GM12878 (cell line): ENCODE results near the gene STPG3. TPM values are rescaled to one million over a fixed set of nuclear protein-coding genes. Genes with fewer than 3 reads are reported as not detected.

Experiments
- ATAC-seq: fragments of 200-7000 bp; cut with Tn5 transposase; 3 replicates; pipeline ENCODE4 v1.9.1; 2020; ENCODE audit warnings: mild to moderate bottlenecking, moderate library complexity
- BruUV-seq: library from RNA; stranded (reverse); fragments of 400-500 nt; replicated peaks from 2 replicates; lab custom pipeline; 2021; lab: Mats Ljungman, UMichigan
- CTCF ChIA-PET: fragments of 300-600 bp; sonication (Branson Sonifier 250); formaldehyde crosslinking; extraction: SDS; loops from one replicate; lab custom pipeline; 2021; ENCODE audit warnings: inconsistent platforms; lab: Yijun Ruan, JAX
- POLR2A ChIA-PET: fragments of 350-600 bp; formaldehyde crosslinking; extraction: SDS; loops from one replicate; lab custom pipeline; 2021; ENCODE audit warnings: inconsistent platforms; lab: Charles Lee
- RAD21 ChIA-PET: fragments of 300-600 bp; sonication (Branson Sonifier 250); formaldehyde crosslinking; loops from one replicate; lab custom pipeline; 2023; ENCODE audit warnings: antibody characterized with exemption; ENCODE audit not compliant: unreplicated experiment; lab: Charles Lee
- SMC1A ChIA-PET: fragments of 300-600 bp; sonication (Branson Sonifier 250); formaldehyde crosslinking; loops from one replicate; lab custom pipeline; 2023; ENCODE audit not compliant: unreplicated experiment, uncharacterized antibody; lab: Charles Lee
- DNase-seq: peaks from one replicate; pipeline ENCODE4 v3.0.0-alpha.2; 2011; ENCODE audit warnings: low read depth, low spot score
- FAIRE-seq: peaks from 3 replicates; lab custom pipeline; 2011; peaks lifted over from hg19 to GRCh38; lab: Jason Lieb, UNC
- H2AFZ ChIP-seq: 2 replicates; pipeline ENCODE4 v1.6.0; 2011; ENCODE audit warnings: low read depth, low read length, control low read depth; ENCODE audit not compliant: control insufficient read depth
- H3K27ac ChIP-seq: 2 replicates; pipeline ENCODE4 v1.5.1; 2011; ENCODE audit warnings: control low read depth; ENCODE audit not compliant: control insufficient read depth, insufficient read depth
- H3K27me3 ChIP-seq, 2 experiments: replicated peaks in 1 of 2; 2 replicates each; pipeline versions ENCODE4 v1.6.0 to v1.6.1; 2011; ENCODE audit warnings: low read length in 1 of 2; ENCODE audit not compliant: control insufficient read depth in 2 of 2, insufficient read depth in 2 of 2
- H3K36me3 ChIP-seq, 2 experiments: 2 replicates each; pipeline ENCODE4 v1.5.1; 2011; ENCODE audit warnings: low read length in 1 of 2; ENCODE audit not compliant: control insufficient read depth in 2 of 2, insufficient read depth in 2 of 2
- H3K4me1 ChIP-seq: 2 replicates; pipeline ENCODE4 v1.6.1; 2011; ENCODE audit warnings: mild to moderate bottlenecking, low read length, moderate library complexity, mixed read lengths; ENCODE audit not compliant: control insufficient read depth, insufficient read depth
- H3K4me2 ChIP-seq: 2 replicates; pipeline ENCODE4 v1.6.0; 2011; ENCODE audit warnings: control low read depth; ENCODE audit not compliant: control insufficient read depth, insufficient read depth
- H3K4me3 ChIP-seq: fragments of 200-600 bp; sonication (generic); 2 replicates; pipeline ENCODE4 v1.5.1; 2016
- H3K79me2 ChIP-seq: 2 replicates; pipeline ENCODE4 v1.6.0; 2011; ENCODE audit warnings: low read length; ENCODE audit not compliant: control insufficient read depth, insufficient read depth
- H3K9ac ChIP-seq: 2 replicates; pipeline ENCODE4 v1.8.0; 2011; ENCODE audit warnings: low read length, control low read depth, mixed read lengths; ENCODE audit not compliant: control insufficient read depth, insufficient read depth
- H3K9me3 ChIP-seq: replicated peaks from 3 replicates; pipeline ENCODE4 v1.5.1; 2011; ENCODE audit warnings: mild to moderate bottlenecking, low read length; ENCODE audit not compliant: control insufficient read depth, insufficient read depth
- H4K20me1 ChIP-seq: 2 replicates; pipeline ENCODE4 v1.6.0; 2011; ENCODE audit not compliant: control insufficient read depth, insufficient read depth
- BACH1 ChIP-seq: fragments of 450-650 bp; IDR thresholded peaks from 2 replicates; pipeline ENCODE4 v1.6.1; 2017; ENCODE audit warnings: mild to moderate bottlenecking, borderline replicate concordance
- BCL3 ChIP-seq: IDR thresholded peaks from 2 replicates; pipeline ENCODE4 v1.6.1; 2011; ENCODE audit warnings: borderline replicate concordance, low read depth, mild to moderate bottlenecking, moderate library complexity, low read length; ENCODE audit not compliant: insufficient read depth, poor library complexity, severe bottlenecking
- BRCA1 ChIP-seq: IDR thresholded peaks from 2 replicates; pipeline ENCODE4 v1.6.1; 2011; ENCODE audit warnings: low read depth, low read length, improper control_type of control experiment
- EED ChIP-seq: sonication (generic); IDR thresholded peaks from 2 replicates; pipeline ENCODE4 v1.6.1; 2016; ENCODE audit warnings: antibody characterized with exemption, low read depth
- GABPA ChIP-seq: IDR thresholded peaks from 2 replicates; pipeline ENCODE4 v1.6.1; 2014; ENCODE audit warnings: antibody characterized with exemption, low read depth, mild to moderate bottlenecking, inconsistent platforms
- HDAC2 ChIP-seq: fragments of 200-600 bp; sonication (generic); IDR thresholded peaks from 2 replicates; pipeline ENCODE4 v1.6.1; 2017
- LARP7 ChIP-seq: fragments of 450-650 bp; IDR thresholded peaks from 2 replicates; pipeline ENCODE4 v1.6.1; 2017; ENCODE audit warnings: mild to moderate bottlenecking
- MEF2B ChIP-seq: fragments of 450-650 bp; IDR thresholded peaks from 2 replicates; pipeline ENCODE4 v1.6.1; 2018; ENCODE audit warnings: mild to moderate bottlenecking, moderate library complexity; ENCODE audit not compliant: partially characterized antibody, poor library complexity, severe bottlenecking
- MYC ChIP-seq: IDR thresholded peaks from 2 replicates; pipeline ENCODE4 v1.6.1; 2011; ENCODE audit warnings: mild to moderate bottlenecking, low read length, moderate library complexity, inconsistent platforms; ENCODE audit not compliant: insufficient read depth, insufficient replicate concordance, insufficient read length, severe bottlenecking
- NRF1 ChIP-seq: conservative IDR thresholded peaks from 2 replicates; pipeline ENCODE4 v1.6.1; 2011; ENCODE audit warnings: mild to moderate bottlenecking, low read depth, low read length, improper control_type of control experiment
- RCOR1 ChIP-seq: conservative IDR thresholded peaks from 2 replicates; pipeline ENCODE4 v1.6.1; 2012; ENCODE audit warnings: low read depth, low read length, improper control_type of control experiment
- RELB ChIP-seq: fragments of 450-650 bp; IDR thresholded peaks from 2 replicates; pipeline ENCODE4 v1.6.1; 2017; ENCODE audit warnings: low read depth, mild to moderate bottlenecking, moderate library complexity
- TCF3 ChIP-seq: IDR thresholded peaks from 2 replicates; pipeline ENCODE4 v1.6.1; 2012; ENCODE audit warnings: low read depth, mild to moderate bottlenecking, low read length, borderline replicate concordance; ENCODE audit not compliant: insufficient read depth
- ZBED1 ChIP-seq: IDR thresholded peaks from 2 replicates; pipeline ENCODE4 v1.6.1; 2016; ENCODE audit warnings: borderline replicate concordance
- ZNF274 ChIP-seq: IDR thresholded peaks from one replicate; pipeline ENCODE4 v1.8.0; 2011; ENCODE audit not compliant: insufficient read length, insufficient read depth
- WGBS: methylation state at CpG from one replicate; pipeline ENCODE4 v1.1.6; 2016; ENCODE audit warnings: low lambda C conversion rate; ENCODE audit not compliant: insufficient replicate concordance, insufficient coverage; ENCODE audit errors: missing lambda C conversion rate; 5-methylcytosine and 5-hydroxymethylcytosine counted together
- in situ Hi-C: fragments of 300-500 bp; cut with MboI; formaldehyde crosslinking; loops from 9 replicates; pipeline ENCODE4 v1.14.3; 2018; ENCODE audit warnings: mixed read lengths
- intact Hi-C: fragments of 100-400 bp; cut with micrococcal nuclease; formaldehyde crosslinking; loops from one replicate; pipeline ENCODE4 v1.14.2; 2022; ENCODE audit not compliant: unreplicated experiment
- polyA plus RNA-seq, 11 experiments: library from polyadenylated mRNA; depleted of rRNA in 4 of 11; unstranded in 6 of 11; stranded (reverse) in 5 of 11; fragments of >200 nt; fragmentation: Nextera tagmentation in 4 of 11; fragmentation: Illumina TruSeq in 1 of 11; extraction: Ambion mirVana in 4 of 11; extraction: Trizol in 1 of 11; gene quantifications; 1 replicate in 1 of 11; 2 replicates in 10 of 11; pipeline versions ENCODE4 v1.2.1 to v1.2.3, GENCODE V29; 2011 to 2016; ENCODE audit warnings: inconsistent platforms in 2 of 11, missing spikeins in 2 of 11, low read depth in 1 of 11
- total RNA-seq, 4 experiments: library from RNA; depleted of rRNA in 3 of 4; stranded (reverse); fragments of >200 nt in 3 of 4; fragmentation: Illumina TruSeq in 1 of 4; extraction: Trizol in 1 of 4; gene quantifications; 2 replicates each; pipeline versions ENCODE4 v1.2.1 to v1.2.3, GENCODE V29; 2013 to 2021
- TF ChIP-seq, protein P1 (sequence below): fragments of 450-650 bp; IDR thresholded peaks from 2 replicates; pipeline ENCODE4 v1.6.1; 2018; ENCODE audit warnings: mild to moderate bottlenecking, low read depth, moderate library complexity; ENCODE audit not compliant: partially characterized antibody

Gene STPG3
- total and polyA plus RNA-seq, 10 of the 15 experiments (the other 5 are each of a cell fraction or from before 2014, with no cell fraction given), result not detected

- H3K4me1 ChIP-seq, result no peaks in the 10 kb centered on the region; the same call in 1 of the 2 replicates
- in situ Hi-C loops, result loop anchor here (5.0 kb wide), 3 partner anchors 114 to 234 kb away; no protein-coding TSS in a partner anchor
- H3K4me3 ChIP-seq, result no peak overlapping the region
- ATAC-seq (no peak), FAIRE-seq (no peak), DNase-seq (no peak)
- no peak overlapping the region for H2AFZ ChIP-seq
- intact Hi-C loops, result loop anchor here (10.0 kb wide), 1 partner anchor 232 kb away; no protein-coding TSS in a partner anchor
- ChIA-PET POLR2A (interaction anchor here (0.7 to 1.4 kb wide), 2 partner anchors 11 to 53 kb away, joined by 4 to 6 read pairs; partner anchors contain the start of gene TUBB4B), CTCF (no interaction called here), SMC1A (no interaction called here), RAD21 (interaction anchor here (0.7 kb wide), 1 partner anchor 77 kb away, joined by 7 read pairs; no protein-coding TSS in a partner anchor)
- no peak for TF ChIP-seq BRCA1
- no peak for TF ChIP-seq BACH1
- no peak for TF ChIP-seq LARP7
- TF ChIP-seq BCL3, result no peak
- TF ChIP-seq EED, result no peak
- TF ChIP-seq RELB, result no peak
- TF ChIP-seq, protein P1, sequence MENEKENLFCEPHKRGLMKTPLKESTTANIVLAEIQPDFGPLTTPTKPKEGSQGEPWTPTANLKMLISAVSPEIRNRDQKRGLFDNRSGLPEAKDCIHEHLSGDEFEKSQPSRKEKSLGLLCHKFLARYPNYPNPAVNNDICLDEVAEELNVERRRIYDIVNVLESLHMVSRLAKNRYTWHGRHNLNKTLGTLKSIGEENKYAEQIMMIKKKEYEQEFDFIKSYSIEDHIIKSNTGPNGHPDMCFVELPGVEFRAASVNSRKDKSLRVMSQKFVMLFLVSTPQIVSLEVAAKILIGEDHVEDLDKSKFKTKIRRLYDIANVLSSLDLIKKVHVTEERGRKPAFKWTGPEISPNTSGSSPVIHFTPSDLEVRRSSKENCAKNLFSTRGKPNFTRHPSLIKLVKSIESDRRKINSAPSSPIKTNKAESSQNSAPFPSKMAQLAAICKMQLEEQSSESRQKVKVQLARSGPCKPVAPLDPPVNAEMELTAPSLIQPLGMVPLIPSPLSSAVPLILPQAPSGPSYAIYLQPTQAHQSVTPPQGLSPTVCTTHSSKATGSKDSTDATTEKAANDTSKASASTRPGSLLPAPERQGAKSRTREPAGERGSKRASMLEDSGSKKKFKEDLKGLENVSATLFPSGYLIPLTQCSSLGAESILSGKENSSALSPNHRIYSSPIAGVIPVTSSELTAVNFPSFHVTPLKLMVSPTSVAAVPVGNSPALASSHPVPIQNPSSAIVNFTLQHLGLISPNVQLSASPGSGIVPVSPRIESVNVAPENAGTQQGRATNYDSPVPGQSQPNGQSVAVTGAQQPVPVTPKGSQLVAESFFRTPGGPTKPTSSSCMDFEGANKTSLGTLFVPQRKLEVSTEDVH, result no peak
- TF ChIP-seq ZBED1, result no peak
- TF ChIP-seq NRF1, result no peak
- no peak for TF ChIP-seq TCF3
- no peak for TF ChIP-seq RCOR1
- TF ChIP-seq GABPA, result no peak
- no peak for TF ChIP-seq ZNF274
- TF ChIP-seq MEF2B, result no peak
- TF ChIP-seq HDAC2, result no peak
- TF ChIP-seq MYC, result no peak
- H3K9ac ChIP-seq, result no peak overlapping the region
- peaks cover 2% of the 10 kb centered on the region; the same call in 2 of the 3 replicates for H3K9me3 ChIP-seq
- WGBS, result 83% methylated on average over 8 of the region's 15 CpGs
- H3K79me2 ChIP-seq, result no peaks in the 10 kb centered on the region
- no peaks in the 10 kb centered on the region for H3K27me3 ChIP-seq
- no peaks in the 10 kb centered on the region for H3K36me3 ChIP-seq
- H4K20me1 ChIP-seq, result no peaks in the 10 kb centered on the region
- no TSS peak for BruUV-seq
- H3K27ac ChIP-seq, result no peak overlapping the region
- H3K4me2 ChIP-seq, result no peak overlapping the region
Observed at GRCh38 chr9:137293094-137293481, 42.0 kb downstream of the STPG3 start.
